HepG2 (cell line): ENCODE data around the gene KDM6B. TPM values are rescaled to one million over a fixed set of nuclear protein-coding genes. Genes with fewer than 3 reads are reported as not detected.

Experiments
- ATAC-seq: fragments of 200-7000 bp; cut with Tn5 transposase; 3 replicates; pipeline ENCODE4 v1.9.1; 2020; ENCODE audit warnings: mild to moderate bottlenecking, moderate library complexity
- BruUV-seq: library from RNA; stranded (reverse); fragments of 400-500 nt; replicated peaks from 2 replicates; lab custom pipeline; 2021; lab: Mats Ljungman, UMichigan
- CTCF ChIA-PET: fragments of 300-600 bp; formaldehyde crosslinking; extraction: SDS; loops from one replicate; lab custom pipeline; 2021; ENCODE audit warnings: low total read pairs, inconsistent platforms, low intra/inter-chr PET ratio; lab: Yijun Ruan, JAX
- POLR2A ChIA-PET: fragments of 350-600 bp; sonication (Branson Sonifier 250); formaldehyde crosslinking; loops from one replicate; lab custom pipeline; 2020; ENCODE audit warnings: antibody characterized with exemption, inconsistent platforms; lab: Yijun Ruan, JAX
- DNase-seq: peaks from one replicate; pipeline ENCODE4 v3.0.0-alpha.2; 2015; ENCODE audit warnings: low spot score
- FAIRE-seq: peaks from 3 replicates; lab custom pipeline; 2011; peaks lifted over from hg19 to GRCh38; lab: Jason Lieb, UNC
- H2AFZ ChIP-seq: one replicate; pipeline ENCODE4 v1.6.1; 2011; ENCODE audit warnings: low read length, inconsistent platforms
- H3K27ac ChIP-seq: fragments of 300-600 bp; 3 replicates; pipeline ENCODE4 v1.8.0; 2011; ENCODE audit warnings: mixed run types, mild to moderate bottlenecking, mixed read lengths, low read length, inconsistent platforms; ENCODE audit not compliant: insufficient read depth; ENCODE audit errors: extremely low read length
- H3K27me3 ChIP-seq, 2 experiments: fragments of 200-600 bp in 1 of 2; 2 replicates in 1 of 2; 3 replicates in 1 of 2; pipeline versions ENCODE4 v1.6.0 to v1.8.0; 2011; ENCODE audit warnings: low read length in 2 of 2, mild to moderate bottlenecking in 2 of 2, moderate library complexity in 2 of 2, inconsistent platforms in 1 of 2; ENCODE audit not compliant: insufficient read depth in 2 of 2, control insufficient read depth in 1 of 2
- H3K36me3 ChIP-seq, 2 experiments: fragments of 200-600 bp in 1 of 2; replicated peaks in 1 of 2; 2 replicates in 1 of 2; 3 replicates in 1 of 2; pipeline versions ENCODE4 v1.5.1 to v1.8.0; 2011; ENCODE audit warnings: low read length in 2 of 2, inconsistent platforms in 1 of 2; ENCODE audit not compliant: insufficient read depth in 2 of 2, control insufficient read depth in 1 of 2
- H3K4me1 ChIP-seq: 2 replicates; pipeline ENCODE4 v1.5.1; 2012; ENCODE audit warnings: low read length, inconsistent platforms; ENCODE audit not compliant: insufficient read depth
- H3K4me2 ChIP-seq: 2 replicates; pipeline ENCODE4 v1.6.0; 2011; ENCODE audit warnings: low read depth, low read length, inconsistent platforms
- H3K4me3 ChIP-seq, 3 experiments: fragments of 200-600 bp in 1 of 3; sonication (generic), shearing (Covaris generic) in 1 of 3; replicated peaks in 1 of 3; 2 replicates each; pipeline ENCODE4 v1.5.1; 2011 to 2016; ENCODE audit warnings: low read length in 3 of 3, inconsistent platforms in 2 of 3, low read depth in 2 of 3, mild to moderate bottlenecking in 2 of 3, control low read depth in 1 of 3, mixed read lengths in 1 of 3; ENCODE audit not compliant: insufficient read depth in 1 of 3
- H3K79me2 ChIP-seq: one replicate; pipeline ENCODE4 v1.6.1; 2011; ENCODE audit warnings: low read length, inconsistent platforms; ENCODE audit not compliant: insufficient read depth
- H3K9ac ChIP-seq: 2 replicates; pipeline ENCODE4 v1.6.0; 2011; ENCODE audit warnings: mild to moderate bottlenecking, low read depth, low read length, inconsistent platforms; ENCODE audit not compliant: insufficient read depth
- H3K9me3 ChIP-seq: 2 replicates; pipeline ENCODE4 v1.5.1; 2012; ENCODE audit warnings: mild to moderate bottlenecking, low read length
- H4K20me1 ChIP-seq: 2 replicates; pipeline ENCODE4 v1.6.0; 2011; ENCODE audit warnings: inconsistent platforms, mild to moderate bottlenecking, low read length, moderate library complexity; ENCODE audit not compliant: insufficient read depth
- AGO2 ChIP-seq: fragments of 200-400 bp; formaldehyde crosslinking; optimal IDR thresholded peaks from 2 replicates; pipeline ENCODE3; 2017; ENCODE audit warnings: mild to moderate bottlenecking, low read depth, low read length, moderate library complexity
- AHR ChIP-seq: IDR thresholded peaks from 2 replicates; pipeline ENCODE4 v1.6.1; 2018; ENCODE audit warnings: missing genetic modification reagents, missing compliant biosample characterization
- BORCS8-MEF2B ChIP-seq: sonication (generic); formaldehyde crosslinking; IDR thresholded peaks from 2 replicates; pipeline ENCODE4 v1.8.0; 2022; ENCODE audit warnings: mild to moderate bottlenecking, missing genetic modification reagents
- KLF9 ChIP-seq: IDR thresholded peaks from 2 replicates; pipeline ENCODE4 v1.6.1; 2016; ENCODE audit warnings: low read depth
- RBM22 ChIP-seq: fragments of 200-400 bp; formaldehyde crosslinking; optimal IDR thresholded peaks from 2 replicates; pipeline ENCODE3; 2017; ENCODE audit warnings: mild to moderate bottlenecking, low read length, moderate library complexity
- SMAD1 ChIP-seq: sonication (generic); formaldehyde crosslinking; IDR thresholded peaks from 2 replicates; pipeline ENCODE4 v1.4.0; 2020; ENCODE audit warnings: missing genetic modification reagents, low read depth, mild to moderate bottlenecking, borderline replicate concordance
- SNAPC4 ChIP-seq: sonication (generic); formaldehyde crosslinking; IDR thresholded peaks from 2 replicates; pipeline ENCODE4 v1.4.0; 2020; ENCODE audit warnings: mild to moderate bottlenecking, missing genetic modification reagents
- STAG1 ChIP-seq: sonication (generic); formaldehyde crosslinking; IDR thresholded peaks from 2 replicates; pipeline ENCODE4 v1.4.0; 2020; ENCODE audit warnings: missing genetic modification reagents
- TGIF2 ChIP-seq: IDR thresholded peaks from 2 replicates; pipeline ENCODE4 v1.6.1; 2016; ENCODE audit warnings: control low read depth, missing compliant biosample characterization
- ZC3H13 ChIP-seq: sonication (generic); formaldehyde crosslinking; IDR thresholded peaks from 2 replicates; pipeline ENCODE4 v1.8.1; 2023; ENCODE audit warnings: mild to moderate bottlenecking, missing genetic modification reagents, moderate library complexity
- ZFP62 ChIP-seq: sonication (generic); formaldehyde crosslinking; IDR thresholded peaks from 2 replicates; pipeline ENCODE4 v1.4.0; 2020; ENCODE audit warnings: missing genetic modification reagents
- ZNF577 ChIP-seq: sonication (generic); formaldehyde crosslinking; IDR thresholded peaks from 2 replicates; pipeline ENCODE4 v1.4.0; 2020; ENCODE audit warnings: mild to moderate bottlenecking, low read depth, missing genetic modification reagents, borderline replicate concordance
- ZNF580 ChIP-seq: IDR thresholded peaks from 2 replicates; pipeline ENCODE4 v1.6.1; 2016; ENCODE audit warnings: low read depth, borderline replicate concordance
- ZSCAN30 ChIP-seq: sonication (generic); formaldehyde crosslinking; IDR thresholded peaks from 2 replicates; pipeline ENCODE4 v1.5.0; 2020; ENCODE audit warnings: mild to moderate bottlenecking, missing genetic modification reagents
- ZSCAN31 ChIP-seq: sonication (generic); formaldehyde crosslinking; IDR thresholded peaks from 2 replicates; pipeline ENCODE4 v1.5.0; 2020; ENCODE audit warnings: low read depth, mild to moderate bottlenecking, missing genetic modification reagents
- ZXDC ChIP-seq: sonication (generic); formaldehyde crosslinking; IDR thresholded peaks from 2 replicates; pipeline ENCODE4 v1.5.0; 2020; ENCODE audit warnings: mild to moderate bottlenecking, missing genetic modification reagents
- WGBS: methylation state at CpG from one replicate; pipeline ENCODE4 v1.1.6; 2017; ENCODE audit warnings: low lambda C conversion rate; 5-methylcytosine and 5-hydroxymethylcytosine counted together
- in situ Hi-C: cut with HindIII; loops from 2 replicates; pipeline ENCODE4 v1.10.0; 2017; ENCODE audit warnings: low pct_unique_long_range_greater_than_20kb; ENCODE audit not compliant: extremely low pct_ligation_motif_present
- intact Hi-C: fragments of 100-400 bp; cut with micrococcal nuclease; formaldehyde crosslinking; loops from one replicate; pipeline ENCODE4 v1.10.0; 2022; ENCODE audit not compliant: unreplicated experiment
- polyA plus RNA-seq, 8 experiments: library from polyadenylated mRNA; depleted of rRNA in 3 of 8; stranded (reverse) in 7 of 8; unstranded in 1 of 8; fragments of >200 nt; fragmentation: Illumina TruSeq in 4 of 8; extraction: Trizol in 4 of 8; gene quantifications; 2 replicates each; pipeline versions ENCODE4 v1.2.1 to v1.2.3, GENCODE V29; 2011 to 2016; ENCODE audit warnings: low read depth in 4 of 8, missing spikeins in 1 of 8, mixed read lengths in 1 of 8; ENCODE audit not compliant: insufficient read depth in 1 of 8
- total RNA-seq, 5 experiments: library from RNA; depleted of rRNA; stranded (reverse); fragments of >200 nt; fragmentation: Illumina TruSeq; extraction: Trizol; gene quantifications; 2 replicates each; pipeline ENCODE4 v1.2.3, GENCODE V29; 2016; ENCODE audit warnings: low read depth in 1 of 5

KDM6B gene
- total and polyA plus RNA-seq, 2 of the 13 experiments (the other 11 are each of a cell fraction or from before 2014, with no cell fraction given), result 1.3 to 2.1 TPM

- no peak for DNase-seq
- intact Hi-C loops (loop anchor here (2.0 kb wide), 1 partner anchor 19 kb away; no protein-coding TSS in a partner anchor), in situ Hi-C loops (loop anchor here (5.0 kb wide), 1 partner anchor 41 kb away; no protein-coding TSS in a partner anchor)
- ChIA-PET CTCF (interaction anchor here (3.3 kb wide), 1 partner anchor 33 kb away, joined by 9 read pairs; no protein-coding TSS in a partner anchor), POLR2A (interaction anchor here (1.0 to 3.1 kb wide), 13 partner anchors 12 to 365 kb away, joined by 3 to 104 read pairs (median 5); partner anchors contain the start of genes CHD3, KDM6B, RNF227 and TP53)
- no peak for FAIRE-seq
- Histone ChIP-seq H3K4me3 (peak overlapping the region; percentile 59 to 83 (median 83)), H2AFZ (no peak overlapping the region), H4K20me1 (peaks cover 4% of the 10 kb centered on the region), H3K4me2 (peak overlapping the region; percentile 98), H3K4me1 (peaks cover 41% of the 10 kb centered on the region), H3K79me2 (peaks cover 8% of the 10 kb centered on the region), H3K36me3 (peaks cover 9 to 18% of the 10 kb centered on the region in 2 experiments; a peak in 4 of 5 replicates), H3K27ac (peak overlapping the region; percentile 94), H3K27me3 (no peaks in the 10 kb centered on the region; a peak in 1 of 5 replicates), H3K9me3 (no peaks in the 10 kb centered on the region), H3K9ac (peak overlapping the region; percentile 80)
- WGBS, result 47% methylated on average over 16 of the region's 29 CpGs
- no TSS peak for BruUV-seq
- ATAC-seq, result peak; percentile 0; the same call in 2 of the 3 replicates
- TF ChIP-seq ZNF577 (no peak), ZFP62 (no peak), ZNF580 (CRISPR knock-in tag) (no peak), AGO2 (peak; percentile 18), ZSCAN31 (CRISPR knock-in tag) (no peak), BORCS8-MEF2B (CRISPR knock-in tag) (no peak), STAG1 (CRISPR knock-in tag) (no peak), KLF9 (CRISPR knock-in tag) (no peak), ZSCAN30 (no peak), SNAPC4 (no peak), ZXDC (CRISPR knock-in tag) (no peak), TGIF2 (no peak), ZC3H13 (CRISPR knock-in tag) (peak; percentile 59; the same call in 1 of the 2 replicates), RBM22 (peak; percentile 76), SMAD1 (CRISPR knock-in tag) (0 out of 2 replicates have a peak, but pooled peaks have one; percentile 15), AHR (CRISPR knock-in tag) (no peak)
These were observed 22.2 kb downstream of the KDM6B start for GRCh38 chr17:7856011-7856810.
